HCT116 (cell line): ENCODE results near the gene BCAR3. TPM values are rescaled to one million over a fixed set of nuclear protein-coding genes. Genes with fewer than 3 reads are reported as not detected.

ENCODE experiments used
- ATAC-seq: fragments of 200-7000 bp; cut with Tn5 transposase; 2 replicates; pipeline ENCODE4 v1.9.1; 2020; ENCODE audit warnings: mild to moderate bottlenecking, moderate library complexity
- BruUV-seq: library from RNA; stranded (reverse); fragments of 400-500 nt; replicated peaks from 2 replicates; lab custom pipeline; 2021; lab: Mats Ljungman, UMichigan
- CTCF ChIA-PET: fragments of 300-600 bp; sonication (Branson Sonifier 250); formaldehyde crosslinking; loops from one replicate; lab custom pipeline; 2021; ENCODE audit warnings: antibody characterized with exemption; lab: Charles Lee
- POLR2A ChIA-PET: fragments of 300-600, 350-600 bp; sonication (Branson Sonifier 250); formaldehyde crosslinking; loops from one replicate; lab custom pipeline; 2021; ENCODE audit warnings: antibody characterized with exemption; lab: Charles Lee
- RAD21 ChIA-PET, 2 experiments: fragments of 300-600 bp; sonication (Branson Sonifier 250); formaldehyde crosslinking; loops; one replicate each; lab custom pipeline; 2023; ENCODE audit warnings: low total read pairs in 2 of 2; ENCODE audit not compliant: uncharacterized antibody in 2 of 2, unreplicated experiment in 2 of 2, low non-redundant PET in 1 of 2; lab: Charles Lee
- DNase-seq: peaks from one replicate; pipeline ENCODE4 v3.0.0-alpha.2; 2010; ENCODE audit warnings: low read depth, low spot score
- H2AFZ ChIP-seq: fragments of 200-600 bp; shearing (Covaris generic), sonication (generic); 2 replicates; pipeline ENCODE4 v1.6.1; 2017; ENCODE audit warnings: low read depth, mixed run types, mixed read lengths, antibody characterized with exemption, low read length; ENCODE audit not compliant: poor library complexity, severe bottlenecking
- H3K27ac ChIP-seq: 2 replicates; pipeline ENCODE4 v1.5.1; 2012; ENCODE audit warnings: low read depth, low read length
- H3K27me3 ChIP-seq: fragments of 200-600 bp; sonication (generic); 2 replicates; pipeline ENCODE4 v1.6.1; 2016; ENCODE audit warnings: mixed run types, low read length, mixed read lengths; ENCODE audit not compliant: insufficient read depth
- H3K36me3 ChIP-seq, 2 experiments: fragments of 200-500 bp in 1 of 2; fragments of 200-600 bp in 1 of 2; sonication (Bioruptor generic) in 1 of 2; sonication (generic) in 1 of 2; 2 replicates each; pipeline versions ENCODE4 v1.5.1 to v1.6.1; 2014 to 2016; ENCODE audit warnings: low read length in 2 of 2, inconsistent platforms in 1 of 2, mixed read lengths in 1 of 2, mixed run types in 1 of 2; ENCODE audit not compliant: insufficient read depth in 2 of 2, control insufficient read depth in 1 of 2
- H3K4me1 ChIP-seq, 2 experiments: fragments of 200-600 bp in 1 of 2; sonication (generic) in 1 of 2; 2 replicates each; pipeline versions ENCODE4 v1.5.1 to v1.6.1; 2012 to 2017; ENCODE audit warnings: low read length in 2 of 2, inconsistent platforms in 1 of 2, mild to moderate bottlenecking in 1 of 2, mixed read lengths in 1 of 2, mixed run types in 1 of 2, moderate library complexity in 1 of 2; ENCODE audit not compliant: insufficient read depth in 2 of 2, control insufficient read depth in 1 of 2
- H3K4me2 ChIP-seq: fragments of 200-600 bp; sonication (generic); 2 replicates; pipeline ENCODE4 v1.6.1; 2017; ENCODE audit warnings: mixed run types, low read length, mixed read lengths
- H3K4me3 ChIP-seq, 2 experiments: fragments of 200-600 bp in 1 of 2; sonication (generic) in 1 of 2; replicated peaks in 1 of 2; 2 replicates each; pipeline ENCODE4 v1.5.1; 2011 to 2016; ENCODE audit warnings: low read length in 2 of 2, control low read depth in 1 of 2, low read depth in 1 of 2, mild to moderate bottlenecking in 1 of 2, mixed read lengths in 1 of 2, mixed run types in 1 of 2
- H3K79me2 ChIP-seq: fragments of 200-600 bp; sonication (generic); 2 replicates; pipeline ENCODE4 v1.6.1; 2017; ENCODE audit warnings: mild to moderate bottlenecking, mixed run types, low read length, moderate library complexity, mixed read lengths; ENCODE audit not compliant: insufficient read depth
- H3K9ac ChIP-seq: fragments of 200-600 bp; sonication (generic); 2 replicates; pipeline ENCODE4 v1.6.1; 2016; ENCODE audit warnings: low read length, mixed read lengths
- H3K9me2 ChIP-seq: fragments of 200-600 bp; sonication (generic), shearing (Covaris generic); 2 replicates; pipeline ENCODE4 v1.6.1; 2017; ENCODE audit warnings: mixed run types, mild to moderate bottlenecking, moderate library complexity; ENCODE audit not compliant: insufficient read depth
- H3K9me3 ChIP-seq, 2 experiments: fragments of 200-500 bp in 1 of 2; fragments of 200-600 bp in 1 of 2; sonication (Bioruptor generic) in 1 of 2; sonication (generic) in 1 of 2; 2 replicates each; pipeline ENCODE4 v1.6.1; 2014 to 2017; ENCODE audit warnings: low read length in 2 of 2, mixed read lengths in 2 of 2, inconsistent platforms in 1 of 2, low read depth in 1 of 2, mild to moderate bottlenecking in 1 of 2, mixed run types in 1 of 2, moderate library complexity in 1 of 2; ENCODE audit not compliant: control insufficient read depth in 1 of 2, insufficient read depth in 1 of 2
- H4K20me1 ChIP-seq: fragments of 200-600 bp; sonication (generic), shearing (Covaris generic); 2 replicates; pipeline ENCODE4 v1.6.1; 2017; ENCODE audit warnings: mixed run types, mild to moderate bottlenecking, moderate library complexity; ENCODE audit not compliant: insufficient read depth
- CBX3 ChIP-seq: IDR thresholded peaks from 2 replicates; pipeline ENCODE4 v1.6.1; 2012; ENCODE audit warnings: low read depth
- CTCF ChIP-seq, 3 experiments: fragments of 200-600 bp in 1 of 3; sonication (generic) in 1 of 3; IDR thresholded peaks in 2 of 3; conservative IDR thresholded peaks in 1 of 3; 2 replicates each; pipeline ENCODE4 v1.5.1; 2012 to 2017; ENCODE audit warnings: low read depth in 2 of 3, low read length in 2 of 3, antibody characterized with exemption in 1 of 3, borderline replicate concordance in 1 of 3, control low read depth in 1 of 3, mild to moderate bottlenecking in 1 of 3, mixed read lengths in 1 of 3, mixed run types in 1 of 3, moderate library complexity in 1 of 3; ENCODE audit not compliant: insufficient read depth in 1 of 3
- ELF1 ChIP-seq: IDR thresholded peaks from 2 replicates; pipeline ENCODE4 v1.6.1; 2012; ENCODE audit warnings: low read depth, borderline replicate concordance
- EZH2 ChIP-seq: fragments of 200-600 bp; sonication (generic); IDR thresholded peaks from 2 replicates; pipeline ENCODE4 v1.6.1; 2017; ENCODE audit warnings: antibody characterized with exemption, mixed run types
- EZH2phosphoT487 ChIP-seq: fragments of 200-600 bp; IDR thresholded peaks from 2 replicates; pipeline ENCODE4 v1.6.1; 2018; ENCODE audit warnings: antibody characterized with exemption, borderline replicate concordance
- JUND ChIP-seq: IDR thresholded peaks from 2 replicates; pipeline ENCODE4 v1.6.1; 2012
- POLR2A ChIP-seq: IDR thresholded peaks from 2 replicates; pipeline ENCODE4 v1.7.0; 2011; ENCODE audit warnings: borderline replicate concordance; ENCODE audit not compliant: insufficient read depth, insufficient read length; ENCODE audit errors: extremely low read depth
- POLR2AphosphoS5 ChIP-seq: IDR thresholded peaks from 2 replicates; pipeline ENCODE4 v1.6.1; 2011; ENCODE audit warnings: mild to moderate bottlenecking, low read depth, low read length, moderate library complexity
- SIN3A ChIP-seq: IDR thresholded peaks from 2 replicates; pipeline ENCODE4 v1.6.1; 2012; ENCODE audit warnings: low read depth
- SP1 ChIP-seq: IDR thresholded peaks from 2 replicates; pipeline ENCODE4 v1.6.1; 2012; ENCODE audit warnings: low read depth
- SRF ChIP-seq: IDR thresholded peaks from 2 replicates; pipeline ENCODE4 v1.6.1; 2012; ENCODE audit warnings: low read depth
- intact Hi-C: fragments of 100-400 bp; cut with micrococcal nuclease; formaldehyde crosslinking; loops from 2 replicates; pipeline ENCODE4 v1.10.0; 2022
- total RNA-seq: library from RNA; stranded (reverse); gene quantifications from one replicate; pipeline ENCODE4 v1.2.1, GENCODE V29; 2021; ENCODE audit not compliant: unreplicated experiment
- TF ChIP-seq, protein P1 (sequence below): IDR thresholded peaks from 2 replicates; pipeline ENCODE4 v1.6.1; 2012; ENCODE audit warnings: low read depth
- TF ChIP-seq, protein P2 (sequence below): IDR thresholded peaks from 2 replicates; pipeline ENCODE4 v1.6.1; 2011; ENCODE audit warnings: mild to moderate bottlenecking, low read length, moderate library complexity; ENCODE audit not compliant: insufficient replicate concordance; ENCODE audit errors: extremely low read depth

The BCAR3 gene
- total RNA-seq, 1 experiment from 2014 or later = 24.5 TPM

DNA sequence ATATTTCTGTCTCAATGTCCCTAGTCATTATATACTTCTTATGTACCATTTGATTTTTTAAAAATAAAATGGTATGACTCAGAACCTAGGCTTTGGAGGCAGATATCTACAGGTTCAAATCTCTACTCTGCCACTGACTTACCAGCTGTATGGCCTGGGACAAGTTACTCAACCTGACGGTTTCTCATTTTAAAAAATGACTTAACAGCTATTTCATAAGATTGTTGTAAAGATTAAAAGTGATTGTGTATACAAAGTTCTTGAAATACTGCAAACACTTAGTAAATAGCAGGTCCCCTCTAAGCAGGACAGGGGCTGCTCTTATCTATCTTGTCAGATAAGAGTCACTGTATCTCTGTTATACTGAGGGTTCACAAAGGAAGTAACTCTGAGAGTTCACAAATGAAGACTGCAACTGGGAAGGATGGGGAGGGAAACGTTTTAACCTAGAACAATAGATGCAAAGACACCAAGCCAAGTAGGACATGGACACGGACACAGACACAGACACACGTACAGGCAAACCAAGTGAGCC is 2.6 kb downstream of the BCAR3 start (continued):
- no peak for TF ChIP-seq EZH2phosphoT487
- no peak for TF ChIP-seq CBX3
- TF ChIP-seq, all 23 proteins: peak for 0

DNA sequence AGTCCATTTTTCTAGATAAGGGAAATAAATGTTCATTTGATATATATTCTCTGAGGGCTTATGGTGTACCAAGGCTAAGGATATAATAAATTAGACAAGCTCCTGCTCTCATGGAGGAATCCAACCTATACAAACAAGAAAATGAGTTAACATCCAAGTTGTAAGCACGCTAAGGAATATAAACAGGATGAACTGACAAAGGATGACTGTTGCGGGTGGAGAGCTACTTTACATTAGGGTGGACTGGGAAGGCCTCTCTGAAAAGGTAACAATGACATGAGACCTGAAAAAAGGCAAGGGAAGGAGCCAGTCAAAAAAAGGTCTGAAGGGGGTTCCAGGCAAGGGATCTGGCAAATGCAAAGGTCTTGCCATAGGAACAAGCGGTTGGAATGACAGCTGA is 3.1 kb downstream of the BCAR3 start:
- Histone ChIP-seq H3K4me3 (no peak overlapping the region), H3K4me2 (no peak overlapping the region), H3K4me1 (peaks cover 0 to 62% of the 10 kb centered on the region in 2 experiments; a peak in 2 of 4 replicates), H4K20me1 (peaks cover 12% of the 10 kb centered on the region; the same call in 1 of the 2 replicates), H3K36me3 (peaks cover 0 to 29% of the 10 kb centered on the region in 2 experiments; a peak in 1 of 4 replicates), H2AFZ (no peak overlapping the region), H3K79me2 (peaks cover 83% of the 10 kb centered on the region), H3K9me3 (no peaks in the 10 kb centered on the region)
- no TSS peak for BruUV-seq
- no peak for DNase-seq
- POLR2A ChIA-PET = interaction anchor here (1.5 kb wide), 1 partner anchor 15 kb away, joined by 6 read pairs; no protein-coding TSS in a partner anchor
- TF ChIP-seq JUND (no peak), SRF (no peak), POLR2AphosphoS5 (no peak), EZH2 (no peak), POLR2A (no peak), CBX3 (no peak), CTCF (IDR thresholded peaks at IDR 0.05 in 2 of 3, conservative IDR thresholded peaks at IDR 0.05 in 1 of 3; ENCODE audit: borderline replicate concordance in 1 of 3, insufficient read depth in 1 of 3, low read depth in 2 of 3, low read length in 2 of 3) (no peak), SIN3A (no peak), SP1 (no peak), ELF1 (no peak)
- TF ChIP-seq, protein P1, sequence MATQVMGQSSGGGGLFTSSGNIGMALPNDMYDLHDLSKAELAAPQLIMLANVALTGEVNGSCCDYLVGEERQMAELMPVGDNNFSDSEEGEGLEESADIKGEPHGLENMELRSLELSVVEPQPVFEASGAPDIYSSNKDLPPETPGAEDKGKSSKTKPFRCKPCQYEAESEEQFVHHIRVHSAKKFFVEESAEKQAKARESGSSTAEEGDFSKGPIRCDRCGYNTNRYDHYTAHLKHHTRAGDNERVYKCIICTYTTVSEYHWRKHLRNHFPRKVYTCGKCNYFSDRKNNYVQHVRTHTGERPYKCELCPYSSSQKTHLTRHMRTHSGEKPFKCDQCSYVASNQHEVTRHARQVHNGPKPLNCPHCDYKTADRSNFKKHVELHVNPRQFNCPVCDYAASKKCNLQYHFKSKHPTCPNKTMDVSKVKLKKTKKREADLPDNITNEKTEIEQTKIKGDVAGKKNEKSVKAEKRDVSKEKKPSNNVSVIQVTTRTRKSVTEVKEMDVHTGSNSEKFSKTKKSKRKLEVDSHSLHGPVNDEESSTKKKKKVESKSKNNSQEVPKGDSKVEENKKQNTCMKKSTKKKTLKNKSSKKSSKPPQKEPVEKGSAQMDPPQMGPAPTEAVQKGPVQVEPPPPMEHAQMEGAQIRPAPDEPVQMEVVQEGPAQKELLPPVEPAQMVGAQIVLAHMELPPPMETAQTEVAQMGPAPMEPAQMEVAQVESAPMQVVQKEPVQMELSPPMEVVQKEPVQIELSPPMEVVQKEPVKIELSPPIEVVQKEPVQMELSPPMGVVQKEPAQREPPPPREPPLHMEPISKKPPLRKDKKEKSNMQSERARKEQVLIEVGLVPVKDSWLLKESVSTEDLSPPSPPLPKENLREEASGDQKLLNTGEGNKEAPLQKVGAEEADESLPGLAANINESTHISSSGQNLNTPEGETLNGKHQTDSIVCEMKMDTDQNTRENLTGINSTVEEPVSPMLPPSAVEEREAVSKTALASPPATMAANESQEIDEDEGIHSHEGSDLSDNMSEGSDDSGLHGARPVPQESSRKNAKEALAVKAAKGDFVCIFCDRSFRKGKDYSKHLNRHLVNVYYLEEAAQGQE = no peak
- TF ChIP-seq, protein P2, sequence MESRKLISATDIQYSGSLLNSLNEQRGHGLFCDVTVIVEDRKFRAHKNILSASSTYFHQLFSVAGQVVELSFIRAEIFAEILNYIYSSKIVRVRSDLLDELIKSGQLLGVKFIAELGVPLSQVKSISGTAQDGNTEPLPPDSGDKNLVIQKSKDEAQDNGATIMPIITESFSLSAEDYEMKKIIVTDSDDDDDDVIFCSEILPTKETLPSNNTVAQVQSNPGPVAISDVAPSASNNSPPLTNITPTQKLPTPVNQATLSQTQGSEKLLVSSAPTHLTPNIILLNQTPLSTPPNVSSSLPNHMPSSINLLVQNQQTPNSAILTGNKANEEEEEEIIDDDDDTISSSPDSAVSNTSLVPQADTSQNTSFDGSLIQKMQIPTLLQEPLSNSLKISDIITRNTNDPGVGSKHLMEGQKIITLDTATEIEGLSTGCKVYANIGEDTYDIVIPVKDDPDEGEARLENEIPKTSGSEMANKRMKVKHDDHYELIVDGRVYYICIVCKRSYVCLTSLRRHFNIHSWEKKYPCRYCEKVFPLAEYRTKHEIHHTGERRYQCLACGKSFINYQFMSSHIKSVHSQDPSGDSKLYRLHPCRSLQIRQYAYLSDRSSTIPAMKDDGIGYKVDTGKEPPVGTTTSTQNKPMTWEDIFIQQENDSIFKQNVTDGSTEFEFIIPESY = no peak
- TF ChIP-seq, all 23 proteins: peak for 0
- ATAC-seq = no peak
- H3K9me2 ChIP-seq = no peaks in the 10 kb centered on the region
- intact Hi-C loops = no loop called here
- ChIA-PET CTCF (no interaction called here), RAD21 (no interaction called here)
- H3K27ac ChIP-seq = no peak overlapping the region
- no peak overlapping the region for H3K9ac ChIP-seq
- H3K27me3 ChIP-seq = no peaks in the 10 kb centered on the region
